ENCODE measurements around the gene FUT8. TPM values are rescaled to one million over a fixed set of nuclear protein-coding genes. Genes with fewer than 3 reads are reported as not detected.

Gene FUT8
- total and polyA plus RNA-seq, 2 of the 8 experiments (the other 6 are each of a cell fraction or from before 2014, with no cell fraction given), result 10.5 to 25.1 TPM

DNA sequence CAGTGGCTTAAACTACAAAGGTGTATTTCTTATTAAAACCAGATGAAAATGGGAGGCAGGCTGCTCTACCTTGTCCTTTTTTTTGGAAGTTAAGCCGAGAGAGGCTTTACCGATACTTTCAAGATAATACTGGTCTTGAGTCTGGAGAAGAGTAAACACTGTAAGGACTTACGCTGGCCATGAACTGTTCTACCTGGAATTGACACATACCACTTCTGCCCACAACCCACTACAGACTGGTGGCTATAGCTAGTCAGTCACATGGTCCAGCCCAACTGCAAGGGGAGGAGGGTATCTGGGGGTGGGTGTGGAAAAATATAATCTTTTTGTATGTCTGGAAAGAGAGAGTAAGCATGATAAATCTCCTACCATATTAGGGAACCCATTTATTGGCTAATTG is 4.4 kb upstream of the FUT8 start:
- 59% methylated on average over 3 of the region's 3 CpGs; no CpG with 5 or more reads in 1 of the 2 experiments for WGBS, 2 experiments (ENCODE audit: extremely low coverage in 1 of 2, insufficient coverage in 1 of 2, insufficient read length in 1 of 2, insufficient replicate concordance in 2 of 2, low coverage in 1 of 2, low lambda C conversion rate in 2 of 2, missing lambda C conversion rate in 1 of 2)
- no peak overlapping the region for H4K8ac ChIP-seq (ENCODE audit: extremely low read depth, insufficient read depth, low read length)
- H3K4ac ChIP-seq (replicated peaks; ENCODE audit: insufficient read length, low read depth, low read length), result no peak overlapping the region
- no peak overlapping the region for H3K4me2 ChIP-seq (ENCODE audit: insufficient read depth in 1 of 2, low read depth in 2 of 2, low read length in 2 of 2)
- no peaks in the 10 kb centered on the region for H3K27me3 ChIP-seq (replicated peaks in 1 of 4; ENCODE audit: control insufficient read depth in 3 of 4, extremely low read depth in 1 of 4, insufficient read depth in 3 of 4, low read length in 3 of 4)
- no peak overlapping the region for H2BK5ac ChIP-seq (ENCODE audit: low read depth, low read length)
- H3K79me1 ChIP-seq (ENCODE audit: low read depth, low read length), result no peaks in the 10 kb centered on the region
- FAIRE-seq (no peak), DNase-seq (ENCODE audit: low read depth in 1 of 2, low spot score in 2 of 2) (no peak)
- H3K4me3 ChIP-seq (ENCODE audit: extremely low read depth in 1 of 4, insufficient read depth in 2 of 4, low read depth in 3 of 4, low read length in 4 of 4), result no peak overlapping the region
- no peaks in the 10 kb centered on the region for H3K4me1 ChIP-seq (replicated peaks in 1 of 4; ENCODE audit: control insufficient read depth in 3 of 4, insufficient read depth in 4 of 4, low read length in 3 of 4)
- H2AK5ac ChIP-seq (ENCODE audit: low read depth, low read length), result no peak overlapping the region
- no peak overlapping the region for H2AFZ ChIP-seq (ENCODE audit: low read length)
- H2BK120ac ChIP-seq (replicated peaks; ENCODE audit: low read depth, low read length), result no peak overlapping the region
- H3K9ac ChIP-seq (replicated peaks in 1 of 4; ENCODE audit: extremely low read depth in 1 of 4, low read depth in 3 of 4, low read length in 3 of 4), result no peak overlapping the region
- H3K18ac ChIP-seq (ENCODE audit: extremely low read depth, low read length), result no peak overlapping the region
- no peaks in the 10 kb centered on the region for H3K36me3 ChIP-seq (ENCODE audit: control insufficient read depth in 2 of 4, insufficient read depth in 4 of 4, low read length in 3 of 4)
- POLR2A ChIA-PET (ENCODE audit: partially characterized antibody), result no interaction called here
- CTCF ChIA-PET (ENCODE audit: partially characterized antibody), result interaction anchor here (1.6 kb wide), 1 partner anchor 10 kb away, joined by 6 read pairs; no protein-coding TSS in a partner anchor
- H3K9me3 ChIP-seq (ENCODE audit: insufficient read depth in 2 of 2, low read depth in 1 of 2, low read length in 1 of 2), result no peaks in the 10 kb centered on the region
- H4K91ac ChIP-seq (replicated peaks; ENCODE audit: insufficient read length, low read length), result no peak overlapping the region
- H2BK20ac ChIP-seq (ENCODE audit: low read length), result no peak overlapping the region
- H4K5ac ChIP-seq (ENCODE audit: insufficient read length, low read depth, low read length), result no peak overlapping the region
- no peak overlapping the region for H2BK15ac ChIP-seq (ENCODE audit: low read length)
- no peak overlapping the region for H2BK12ac ChIP-seq (ENCODE audit: low read depth, low read length)
- H3K27ac ChIP-seq (ENCODE audit: low read depth, low read length), result no peak overlapping the region
- no peak overlapping the region for H3K23ac ChIP-seq (ENCODE audit: insufficient read length)
- peaks cover 3% of the 10 kb centered on the region; the same call in 1 of the 2 replicates for H3K23me2 ChIP-seq (ENCODE audit: low read depth, low read length)
- no peaks in the 10 kb centered on the region for H3K79me2 ChIP-seq (ENCODE audit: control insufficient read depth in 1 of 2, insufficient read depth in 2 of 2, low read length in 2 of 2)
- H3K14ac ChIP-seq (ENCODE audit: insufficient read length), result no peak overlapping the region
- no peaks in the 10 kb centered on the region for H4K20me1 ChIP-seq (replicated peaks in 1 of 2; ENCODE audit: control insufficient read depth in 1 of 2, insufficient read depth in 2 of 2, low read length in 2 of 2)
- H3K56ac ChIP-seq (replicated peaks; ENCODE audit: insufficient read length, low read depth, low read length), result no peak overlapping the region
- TF ChIP-seq JUND (IDR thresholded peaks at IDR 0.05; ENCODE audit: low read length) (no peak), SRF (IDR thresholded peaks at IDR 0.05; ENCODE audit: low read depth, low read length) (no peak), TAF7 (optimal IDR thresholded peaks at IDR 0.05; ENCODE audit: borderline replicate concordance, low read depth, low read length) (no peak), SIRT6 (IDR thresholded peaks at IDR 0.05; ENCODE audit: low read length) (no peak), RXRA (IDR thresholded peaks at IDR 0.05; ENCODE audit: insufficient read depth, low read depth, low read length) (no peak), GABPA (IDR thresholded peaks at IDR 0.05; ENCODE audit: borderline replicate concordance, insufficient read depth, low read length) (no peak), MAX (IDR thresholded peaks at IDR 0.05) (no peak), PHF8 (conservative IDR thresholded peaks at IDR 0.05; ENCODE audit: low read depth, low read length) (no peak), EP300 (IDR thresholded peaks at IDR 0.05; ENCODE audit: borderline replicate concordance in 1 of 2, low read depth in 2 of 2, low read length in 2 of 2) (no peak), RNF2 (IDR thresholded peaks at IDR 0.05; ENCODE audit: borderline replicate concordance, low read depth, low read length, missing control alignments, poor library complexity, severe bottlenecking) (no peak), HDAC6 (IDR thresholded peaks at IDR 0.05; ENCODE audit: low read depth, low read length) (no peak), CBX8 (IDR thresholded peaks at IDR 0.05; ENCODE audit: borderline replicate concordance, low read depth, low read length) (no peak), SIN3A (conservative IDR thresholded peaks at IDR 0.05 in 1 of 2, IDR thresholded peaks at IDR 0.05 in 1 of 2; ENCODE audit: low read depth in 1 of 2, low read length in 2 of 2) (no peak), SP4 (IDR thresholded peaks at IDR 0.05; ENCODE audit: low read length) (no peak)

Measured in H1 (cell line).